Measurements from ENCODE around the gene NFIB. TPM values are rescaled to one million over a fixed set of nuclear protein-coding genes. Genes with fewer than 3 reads are reported as not detected.

Gene NFIB
- polyA plus RNA-seq, 3 donors, result not detected

DNA sequence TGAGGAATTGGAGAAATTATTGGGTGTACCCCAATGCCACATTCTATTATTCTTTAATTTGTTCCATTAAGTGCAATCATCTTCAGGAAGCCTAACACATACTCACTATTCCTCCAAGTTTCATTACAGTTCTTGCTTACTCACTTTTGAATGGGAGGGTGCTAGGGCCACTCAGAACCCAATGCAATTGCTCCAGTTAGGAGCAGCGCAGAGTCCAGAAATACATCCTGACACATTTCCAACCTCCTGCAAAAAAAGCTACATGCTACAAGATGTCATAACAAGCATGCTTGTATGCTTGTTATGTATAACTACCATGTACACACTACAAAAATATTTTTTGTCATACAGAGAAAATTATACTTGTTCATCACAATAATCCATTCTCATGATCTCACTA, 27.8 kb downstream of the NFIB start:
- no peaks in the 10 kb centered on the region for H3K4me1 ChIP-seq (ENCODE audit: control insufficient read depth in 1 of 2, insufficient read depth in 2 of 2, low read length in 2 of 2)
- no CpG with 5 or more reads among the region's 1 CpG for WGBS (ENCODE audit: insufficient coverage)

GRCh38 chr9:14283276-14283675, 30.7 kb downstream of the NFIB start:
- Mint-ChIP-seq H3K4me1 (no peaks in the 10 kb centered on the region), H3K27me3 (ENCODE audit: low read depth in 3 of 3) (peaks cover 0 to 9% (median 6%) of the 10 kb centered on the region in 3 donors), H3K9me3 (peaks cover 0 to 4% (median 0%) of the 10 kb centered on the region in 7 donors), H3K27ac (no peak overlapping the region), H3K4me3 (no peak overlapping the region), H3K36me3 (no peaks in the 10 kb centered on the region)
- no peak overlapping the region for H2AFZ ChIP-seq (ENCODE audit: insufficient read depth, low read depth, low read length, poor library complexity, severe bottlenecking)
- H3K9ac ChIP-seq (ENCODE audit: insufficient read depth, low read length, poor library complexity, severe bottlenecking), result no peak overlapping the region
- H3K27ac ChIP-seq (ENCODE audit: low read depth in 1 of 2, low read length in 2 of 2), result no peak overlapping the region
- H3K4me2 ChIP-seq (replicated peaks; ENCODE audit: extremely low read depth, low read length, poor library complexity, severe bottlenecking), result no peak overlapping the region
- H4K20me1 ChIP-seq (ENCODE audit: insufficient read depth, low read length), result no peaks in the 10 kb centered on the region
- no peak for DNase-seq
- intact Hi-C loops (cut with micrococcal nuclease), result no loop called here
- WGBS (ENCODE audit: insufficient coverage), result 100% methylated on average over 1 of the region's 1 CpG
- no peak overlapping the region for H3K4me3 ChIP-seq (replicated peaks in 1 of 3; ENCODE audit: low read depth in 2 of 3, low read length in 3 of 3)
- H3K4me1 ChIP-seq (ENCODE audit: control insufficient read depth in 1 of 2, insufficient read depth in 2 of 2, low read length in 2 of 2), result no peaks in the 10 kb centered on the region
- H3K79me2 ChIP-seq (ENCODE audit: insufficient read depth, low read length), result no peaks in the 10 kb centered on the region
- H3K36me3 ChIP-seq (replicated peaks in 1 of 2; ENCODE audit: control insufficient read depth in 1 of 2, insufficient read depth in 2 of 2, low read length in 2 of 2), result no peaks in the 10 kb centered on the region
- no peaks in the 10 kb centered on the region for H3K27me3 ChIP-seq (ENCODE audit: control insufficient read depth in 2 of 2, insufficient read depth in 2 of 2, low read length in 2 of 2)
- no peaks in the 10 kb centered on the region for H3K9me3 ChIP-seq (replicated peaks in 1 of 2; ENCODE audit: control insufficient read depth in 1 of 2, insufficient read depth in 1 of 2, low read length in 2 of 2)
- no peak for TF ChIP-seq CTCF (IDR thresholded peaks at IDR 0.05)

More for the DNA sequence above, 27.8 kb downstream of the NFIB start:
- H3K36me3 Mint-ChIP-seq, result no peaks in the 10 kb centered on the region
- no peak overlapping the region for H2AFZ ChIP-seq (ENCODE audit: insufficient read depth, low read depth, low read length, poor library complexity, severe bottlenecking)
- no peaks in the 10 kb centered on the region for H4K20me1 ChIP-seq (ENCODE audit: insufficient read depth, low read length)
- no peak overlapping the region for H3K4me3 ChIP-seq (replicated peaks in 1 of 3; ENCODE audit: low read depth in 2 of 3, low read length in 3 of 3)
- no peak overlapping the region for H3K27ac Mint-ChIP-seq
- no peaks in the 10 kb centered on the region for H3K4me1 Mint-ChIP-seq
- no peaks in the 10 kb centered on the region for H3K27me3 ChIP-seq (ENCODE audit: control insufficient read depth in 2 of 2, insufficient read depth in 2 of 2, low read length in 2 of 2)
- intact Hi-C loops (cut with micrococcal nuclease), result no loop called here
- H3K9me3 Mint-ChIP-seq, result peaks cover 0 to 2% (median 0%) of the 10 kb centered on the region in 7 donors
- no peak for DNase-seq
- H3K79me2 ChIP-seq (ENCODE audit: insufficient read depth, low read length), result no peaks in the 10 kb centered on the region
- H3K9ac ChIP-seq (ENCODE audit: insufficient read depth, low read length, poor library complexity, severe bottlenecking), result no peak overlapping the region
- H3K4me2 ChIP-seq (replicated peaks; ENCODE audit: extremely low read depth, low read length, poor library complexity, severe bottlenecking), result no peak overlapping the region
- peaks cover under 1 to 7% (median 5%) of the 10 kb centered on the region in 3 donors for H3K27me3 Mint-ChIP-seq (ENCODE audit: low read depth in 3 of 3)
- no peak overlapping the region for H3K27ac ChIP-seq (ENCODE audit: low read depth in 1 of 2, low read length in 2 of 2)
- no peaks in the 10 kb centered on the region for H3K9me3 ChIP-seq (replicated peaks in 1 of 2; ENCODE audit: control insufficient read depth in 1 of 2, insufficient read depth in 1 of 2, low read length in 2 of 2)
- no peak overlapping the region for H3K4me3 Mint-ChIP-seq
- no peaks in the 10 kb centered on the region for H3K36me3 ChIP-seq (replicated peaks in 1 of 2; ENCODE audit: control insufficient read depth in 1 of 2, insufficient read depth in 2 of 2, low read length in 2 of 2)
- TF ChIP-seq CTCF (IDR thresholded peaks at IDR 0.05), result no peak

Measured in CD14-positive monocyte (primary cell).